ENCODE data around the gene PDE5A. TPM values are rescaled to one million over a fixed set of nuclear protein-coding genes. Genes with fewer than 3 reads are reported as not detected.

The PDE5A gene
- total RNA-seq, 1 experiment from 2014 or later = 8.2 TPM

DNA sequence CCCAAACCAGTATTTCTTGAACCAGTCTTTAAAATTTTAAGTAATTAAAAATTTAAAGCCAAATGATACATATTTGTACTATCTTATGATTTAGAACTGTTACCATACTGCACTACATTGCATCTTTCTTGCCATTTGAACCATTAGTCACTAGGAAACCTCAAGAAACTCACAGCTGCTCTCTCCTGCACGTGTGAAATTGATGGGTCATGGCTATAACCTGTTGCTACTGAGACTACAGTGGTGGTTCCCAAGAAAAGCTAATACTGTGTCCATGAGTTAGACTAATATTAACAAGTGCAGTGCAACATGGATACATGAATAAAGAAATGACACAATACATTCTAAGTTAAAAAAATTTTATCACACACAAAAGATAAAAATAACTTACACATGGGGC, 88.4 kb downstream of the PDE5A start:
- DNase-seq (ENCODE audit: low read depth, low spot score) = no peak

DNA sequence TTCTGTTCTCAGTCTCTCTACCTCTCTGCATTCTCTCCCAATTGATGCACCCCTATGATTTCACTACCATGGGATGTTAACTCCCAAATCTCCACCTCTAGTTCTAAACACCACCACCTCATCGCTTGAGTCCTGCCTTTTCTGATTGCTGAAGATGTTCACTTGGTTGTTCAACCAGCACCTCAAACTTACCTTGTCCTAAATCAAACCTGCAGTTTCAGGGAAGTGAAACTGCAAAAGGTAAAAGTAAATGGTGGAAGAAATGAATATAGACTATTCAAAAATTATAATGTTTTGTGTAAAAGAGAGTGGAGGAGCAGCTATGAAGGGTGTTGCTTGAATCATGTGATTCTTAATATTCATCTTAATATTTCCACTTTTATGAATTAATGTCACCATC, 91.0 kb downstream of the PDE5A start:
- in situ Hi-C loops (cut with HindIII; ENCODE audit: low pct_unique_long_range_greater_than_20kb, low sequenced_read_pairs) = no loop called here
- DNase-seq (ENCODE audit: low read depth, low spot score) = no peak

More for the DNA sequence above, 88.4 kb downstream of the PDE5A start:
- in situ Hi-C loops (cut with HindIII; ENCODE audit: low pct_unique_long_range_greater_than_20kb, low sequenced_read_pairs) = no loop called here

DNA sequence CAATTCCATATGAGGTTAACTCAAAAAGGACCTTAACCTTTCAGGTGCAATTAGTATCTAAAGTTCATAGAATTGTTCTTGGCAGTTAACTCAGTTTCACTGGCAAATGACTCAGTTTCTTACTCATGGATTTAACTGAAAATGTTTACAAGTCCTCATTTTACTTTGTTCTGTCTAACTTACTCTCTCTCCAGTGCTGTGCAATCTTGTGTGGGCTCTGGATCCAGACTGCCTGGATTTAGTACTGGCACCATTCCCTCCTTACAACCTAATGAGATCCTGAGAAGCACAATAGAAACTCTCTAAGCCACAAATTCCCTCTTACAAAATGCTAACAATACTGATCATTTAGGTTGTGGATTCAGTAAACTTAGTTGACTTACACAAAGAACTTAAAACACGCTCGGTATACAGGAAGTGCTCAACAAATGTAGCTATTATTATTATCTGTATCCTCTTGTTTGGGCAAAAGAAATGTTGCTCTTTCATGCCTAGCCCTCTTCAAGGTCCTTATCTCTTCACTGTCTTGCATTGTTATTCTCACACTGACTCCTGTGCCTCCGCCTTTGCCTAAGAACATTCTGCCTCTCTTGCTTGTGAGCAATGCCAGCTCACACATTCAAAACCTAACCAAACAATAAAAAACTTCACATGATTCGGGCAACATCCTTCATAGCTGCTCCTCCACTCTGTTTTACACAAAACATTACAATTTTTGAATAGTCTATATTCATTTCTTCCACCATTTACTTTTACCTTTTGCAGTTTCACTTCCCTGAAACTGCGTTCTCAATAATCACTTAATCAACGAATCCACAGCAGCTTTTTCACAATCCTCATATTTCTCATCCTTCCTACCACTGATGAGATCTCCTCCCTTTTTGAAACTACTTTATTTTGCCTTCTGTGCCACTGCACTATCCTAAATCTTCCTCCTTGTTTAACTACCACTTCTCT, 91.8 kb downstream of the PDE5A start:
- no peak for DNase-seq (ENCODE audit: low read depth, low spot score)
- in situ Hi-C loops (cut with HindIII; ENCODE audit: low pct_unique_long_range_greater_than_20kb, low sequenced_read_pairs) = no loop called here

DNA sequence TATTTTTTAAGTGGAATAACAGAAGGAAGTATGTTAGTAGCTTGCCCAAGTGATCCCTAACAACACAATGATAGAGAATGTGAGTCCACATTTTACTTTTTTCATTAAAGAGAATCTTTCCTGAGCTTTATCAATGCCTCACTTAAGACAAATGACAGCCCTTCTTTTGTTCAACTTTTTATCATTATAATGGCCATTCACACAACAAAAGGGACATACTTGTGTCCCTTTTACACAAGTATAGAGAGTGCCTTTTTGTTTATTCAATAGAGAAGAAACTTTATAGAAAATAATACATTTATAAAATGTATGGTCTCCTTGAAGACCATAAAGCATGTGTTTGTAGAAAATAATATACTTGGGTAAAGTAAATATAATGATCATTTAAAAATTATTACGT, 96.3 kb downstream of the PDE5A start:
- in situ Hi-C loops (cut with HindIII; ENCODE audit: low pct_unique_long_range_greater_than_20kb, low sequenced_read_pairs) = no loop called here
- DNase-seq (ENCODE audit: low read depth, low spot score) = no peak

DNA sequence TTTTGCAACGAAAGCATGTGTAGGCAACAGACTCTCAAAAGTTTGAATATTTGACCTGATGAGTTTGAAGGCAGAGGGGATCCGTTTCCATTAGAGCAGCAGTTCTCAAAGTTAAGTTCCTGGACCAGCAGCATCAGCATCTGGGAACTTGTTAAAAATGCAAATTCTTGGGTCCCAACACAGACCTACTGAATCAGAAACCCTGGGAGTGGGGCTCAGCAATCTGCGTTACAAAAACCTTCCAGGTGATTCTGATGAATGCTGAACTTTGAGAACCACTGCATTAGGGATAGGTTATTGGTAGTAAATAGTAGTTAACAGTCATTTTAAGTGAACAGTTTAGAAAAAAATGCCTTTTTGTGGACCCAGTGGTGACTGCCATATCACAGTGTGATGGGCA, 98.8 kb downstream of the PDE5A start:
- in situ Hi-C loops (cut with HindIII; ENCODE audit: low pct_unique_long_range_greater_than_20kb, low sequenced_read_pairs) = no loop called here

DNA sequence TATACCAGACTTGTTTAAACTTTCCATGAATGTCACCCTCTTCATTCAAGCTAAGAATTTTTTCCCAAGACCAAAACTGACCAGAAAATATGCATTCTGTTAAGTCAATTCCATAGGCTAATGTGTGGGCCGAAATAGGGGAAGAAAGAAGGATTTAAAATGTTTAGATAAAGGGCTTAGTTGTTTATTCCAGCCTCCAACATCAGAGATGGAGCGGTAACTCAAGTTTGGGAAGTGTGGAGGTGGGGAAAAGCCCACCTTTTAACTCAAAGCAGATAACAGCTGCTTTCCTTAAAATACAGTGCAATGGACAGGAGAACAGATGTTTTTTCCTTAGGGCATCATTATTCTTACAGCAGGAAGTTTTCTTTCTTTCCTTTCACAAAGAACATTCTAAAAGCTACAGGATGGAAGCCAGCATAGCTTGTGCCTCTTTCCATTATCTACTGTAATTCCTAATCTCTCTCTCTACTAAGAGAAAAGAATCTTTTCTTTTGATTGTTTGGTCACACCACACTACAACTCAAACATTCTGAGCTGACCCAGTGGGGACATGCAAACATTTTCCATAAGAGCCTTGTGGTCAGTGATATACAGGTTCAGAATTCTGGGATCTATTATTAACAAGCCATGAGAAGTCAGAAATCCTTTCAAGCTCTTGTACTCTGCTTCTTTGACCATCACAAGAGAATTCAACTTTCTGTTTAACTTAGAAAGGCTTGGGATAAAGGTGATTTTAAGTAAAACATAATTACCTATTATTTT, 101.6 kb downstream of the PDE5A start:
- in situ Hi-C loops (cut with HindIII; ENCODE audit: low pct_unique_long_range_greater_than_20kb, low sequenced_read_pairs) = no loop called here
- no peak for DNase-seq (ENCODE audit: low read depth, low spot score)

More for the DNA sequence above, 98.8 kb downstream of the PDE5A start:
- no peak for DNase-seq (ENCODE audit: low read depth, low spot score)

DNA sequence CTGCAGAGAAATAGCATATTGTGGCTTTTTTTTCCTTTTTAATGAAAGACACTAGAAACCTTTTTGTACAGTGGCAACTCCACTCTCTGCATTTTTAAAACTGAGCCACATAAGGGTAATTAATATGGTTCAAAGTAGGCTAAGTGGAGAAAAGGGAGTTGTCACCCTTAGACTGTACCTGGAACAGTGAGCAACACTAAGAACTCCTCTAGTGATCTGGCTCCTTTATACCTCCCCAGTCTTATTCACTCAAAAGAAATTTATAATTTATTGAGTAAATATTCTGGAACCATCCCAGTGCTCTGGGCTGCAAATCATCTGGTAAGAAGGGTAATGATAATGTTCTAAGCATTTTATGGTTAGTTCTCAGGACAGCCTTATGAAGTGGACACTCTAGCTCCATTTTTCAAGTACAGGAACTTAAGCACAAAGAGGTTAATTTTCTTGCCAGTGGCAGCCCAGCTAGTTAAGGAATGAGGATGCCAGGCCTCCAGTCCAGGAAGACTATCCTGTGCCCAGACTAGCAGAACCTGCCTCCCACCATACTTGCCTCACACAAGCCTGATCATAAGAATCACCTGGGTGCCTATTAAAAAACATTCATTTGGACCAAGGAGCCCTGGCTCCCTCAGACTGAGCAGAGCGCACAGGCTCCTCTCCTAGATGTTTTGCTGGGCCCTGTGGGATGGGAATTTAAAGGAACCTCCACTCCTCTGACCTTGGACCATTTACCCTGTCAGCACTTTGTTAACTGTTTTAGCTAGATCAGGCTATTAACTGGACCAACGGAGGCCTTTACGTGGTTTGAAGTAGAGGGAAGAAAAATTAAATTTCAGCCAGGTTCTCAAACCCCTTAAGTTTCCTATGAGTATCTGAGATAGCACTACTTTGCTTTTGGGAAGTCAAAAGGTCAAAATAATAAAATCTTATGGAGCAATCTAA, 102.6 kb downstream of the PDE5A start:
- no peak for DNase-seq (ENCODE audit: low read depth, low spot score)
- in situ Hi-C loops (cut with HindIII; ENCODE audit: low pct_unique_long_range_greater_than_20kb, low sequenced_read_pairs) = no loop called here

DNA sequence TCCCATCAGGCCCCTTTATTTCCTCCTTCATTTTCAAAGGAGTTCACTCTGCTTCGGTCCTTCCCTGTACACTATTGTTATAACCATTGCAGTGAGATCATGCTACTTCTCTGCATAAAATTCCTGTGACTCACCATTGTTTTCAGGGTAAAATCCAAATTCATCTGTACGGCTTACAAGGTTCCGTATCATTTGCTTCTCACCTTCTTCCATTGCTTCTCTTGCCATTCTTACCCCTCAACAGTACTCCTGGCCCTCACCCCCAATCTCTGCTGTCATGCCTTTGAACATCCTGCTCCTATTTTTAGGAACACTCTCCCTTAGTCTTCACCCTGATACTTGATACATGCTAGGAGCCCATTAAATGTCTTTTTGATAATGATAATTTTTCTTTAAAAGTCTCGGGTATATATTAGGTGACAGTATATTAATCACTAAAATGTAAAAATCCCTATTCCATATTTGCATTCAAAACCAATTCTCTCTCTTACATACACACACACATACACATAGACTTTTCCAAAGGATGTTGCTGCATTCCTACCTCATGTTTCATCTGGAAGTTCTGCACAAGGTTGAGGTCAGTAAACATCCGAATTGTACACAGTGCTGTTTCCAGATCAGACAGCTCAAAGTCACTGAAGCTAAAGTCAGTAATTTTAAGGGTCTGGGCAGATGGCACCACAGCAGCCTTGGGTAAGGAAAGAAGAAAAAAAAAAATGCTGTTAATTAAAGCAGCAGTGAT, 103.4 kb downstream of the PDE5A start:
- in situ Hi-C loops (cut with HindIII; ENCODE audit: low pct_unique_long_range_greater_than_20kb, low sequenced_read_pairs) = no loop called here
- no peak for DNase-seq (ENCODE audit: low read depth, low spot score)

DNA sequence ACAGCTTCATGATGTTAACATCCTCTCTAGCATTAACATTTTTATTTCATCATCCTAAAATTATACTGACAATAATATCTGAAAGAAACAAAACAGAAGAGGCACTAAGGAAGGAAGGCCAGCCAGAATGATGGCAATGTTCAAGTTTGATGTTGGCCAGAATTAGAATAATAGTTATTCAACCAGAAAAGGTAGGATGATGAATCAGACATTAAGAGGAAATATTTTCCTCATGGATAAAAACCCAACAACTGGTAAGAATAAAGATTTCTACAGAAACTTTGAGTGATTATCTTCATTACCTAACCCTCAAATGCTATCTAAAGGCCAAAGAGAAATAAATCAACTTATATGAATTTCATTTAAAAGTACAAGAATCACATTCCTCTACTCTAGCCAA, 105.2 kb downstream of the PDE5A start:
- DNase-seq (ENCODE audit: low read depth, low spot score) = no peak
- in situ Hi-C loops (cut with HindIII; ENCODE audit: low pct_unique_long_range_greater_than_20kb, low sequenced_read_pairs) = no loop called here

DNA sequence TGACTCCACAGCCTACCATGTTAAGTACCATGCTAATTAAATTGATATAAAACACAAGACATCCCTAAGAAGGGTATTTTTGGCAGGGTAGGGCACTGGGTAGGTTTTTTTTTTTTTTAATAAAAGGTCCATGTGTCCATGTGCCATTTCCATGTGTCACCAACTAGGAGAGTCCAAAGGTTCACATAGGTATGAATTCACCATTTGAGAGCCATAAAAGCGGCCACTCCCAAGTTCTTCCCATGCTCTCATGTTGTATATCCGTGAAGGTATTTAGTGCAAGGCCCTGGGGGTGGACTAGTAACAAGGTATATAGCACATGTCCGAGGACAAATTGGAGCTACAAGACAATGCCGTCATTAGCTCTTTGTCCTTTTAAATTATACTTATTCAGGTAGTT, 107.3 kb downstream of the PDE5A start:
- in situ Hi-C loops (cut with HindIII; ENCODE audit: low pct_unique_long_range_greater_than_20kb, low sequenced_read_pairs) = no loop called here
- DNase-seq (ENCODE audit: low read depth, low spot score) = no peak

DNA sequence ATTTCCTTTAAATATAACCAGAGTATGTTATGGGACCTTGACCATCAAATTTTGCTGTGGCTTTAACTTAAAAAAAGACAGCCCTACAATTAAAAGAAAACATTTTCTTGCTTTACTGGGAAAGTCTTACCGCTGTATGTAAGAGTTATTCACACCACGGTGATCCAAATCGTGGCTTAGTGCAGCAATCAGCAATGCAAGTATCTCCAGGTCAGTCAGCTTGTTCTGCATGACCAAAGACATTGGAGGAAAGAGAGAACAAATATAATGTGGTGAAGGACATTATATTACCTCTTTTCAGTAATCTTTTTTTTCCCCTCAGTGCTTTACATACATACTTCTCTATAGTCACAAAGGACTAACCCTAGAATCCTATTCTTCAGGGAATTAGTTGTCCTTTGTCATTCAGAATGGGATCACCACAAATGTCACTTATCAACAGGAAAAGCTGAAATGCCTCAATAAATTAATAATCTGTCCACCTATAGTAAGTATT, 109.6 kb downstream of the PDE5A start:
- in situ Hi-C loops (cut with HindIII; ENCODE audit: low pct_unique_long_range_greater_than_20kb, low sequenced_read_pairs) = no loop called here
- no peak for DNase-seq (ENCODE audit: low read depth, low spot score)

DNA sequence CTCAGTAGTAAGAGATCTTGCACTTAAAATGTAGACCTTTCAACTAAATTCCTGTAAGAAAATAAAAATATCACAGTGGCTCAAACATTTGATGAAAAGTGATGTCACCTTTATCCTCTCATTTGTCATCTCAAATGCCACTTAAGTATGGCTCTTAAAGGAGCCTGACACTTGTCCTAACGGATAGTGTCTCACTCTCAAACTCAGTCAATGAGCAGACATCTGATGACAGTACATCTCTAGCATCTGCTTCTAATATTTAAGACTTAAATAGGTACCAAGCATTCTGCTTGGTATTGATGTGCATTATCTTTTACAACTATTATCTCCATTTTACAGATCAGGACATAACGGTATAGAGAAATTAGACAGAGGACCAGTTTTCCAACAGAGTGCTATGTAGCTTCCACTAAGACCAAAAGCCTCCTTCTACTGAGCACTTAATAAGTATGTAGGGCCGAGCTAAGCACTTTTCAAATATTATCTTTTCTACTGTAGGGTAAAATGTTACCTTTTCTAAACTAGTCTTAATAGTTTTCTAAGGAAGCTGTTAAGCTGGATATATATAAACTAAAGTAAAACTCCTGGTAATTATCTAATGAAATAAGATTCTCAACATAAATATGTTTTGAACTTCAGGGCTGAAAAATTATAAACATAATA, 110.2 kb downstream of the PDE5A start:
- DNase-seq (ENCODE audit: low read depth, low spot score) = no peak
- in situ Hi-C loops (cut with HindIII; ENCODE audit: low pct_unique_long_range_greater_than_20kb, low sequenced_read_pairs) = no loop called here

DNA sequence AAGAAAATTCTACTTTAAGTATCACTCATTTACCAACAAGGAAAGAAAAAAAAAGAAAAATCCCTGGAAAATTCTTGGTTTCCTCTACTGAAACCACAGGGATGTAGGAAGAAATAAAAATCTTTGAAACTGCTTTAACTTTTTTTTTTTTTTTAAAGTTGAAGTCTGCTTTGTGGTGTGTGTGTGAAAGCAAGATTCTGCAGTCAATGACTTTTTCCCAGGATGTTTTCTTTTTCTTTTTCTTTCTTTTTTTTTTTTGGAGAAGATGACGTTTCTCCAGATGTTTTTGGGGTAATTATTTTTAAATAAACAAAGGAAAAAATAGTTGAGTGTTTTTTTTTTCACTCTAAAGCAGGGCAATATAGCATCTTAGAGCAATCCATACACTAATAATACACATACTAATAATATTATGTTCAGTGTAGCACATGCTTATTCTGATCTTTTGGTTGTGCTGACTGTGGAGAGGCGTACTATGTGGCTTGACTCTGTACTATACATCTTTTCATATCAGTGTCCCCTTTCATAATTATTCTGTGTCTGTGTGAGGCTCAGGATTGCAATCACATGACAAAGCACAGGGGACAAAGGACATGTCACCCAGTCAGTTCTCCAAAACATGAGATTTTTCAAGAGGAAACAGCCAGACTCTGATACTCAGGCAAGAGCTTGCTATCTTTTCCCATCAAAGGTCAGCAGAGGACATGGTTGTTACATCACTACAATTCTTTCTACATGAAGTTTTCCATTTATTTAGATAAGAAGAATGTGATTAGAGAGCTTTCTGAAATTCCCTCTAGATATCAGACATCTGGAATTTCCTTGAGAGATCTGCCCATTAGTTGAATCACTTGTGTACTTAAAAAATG, 111.0 kb downstream of the PDE5A start:
- no peak for DNase-seq (ENCODE audit: low read depth, low spot score)
- in situ Hi-C loops (cut with HindIII; ENCODE audit: low pct_unique_long_range_greater_than_20kb, low sequenced_read_pairs) = no loop called here

DNA sequence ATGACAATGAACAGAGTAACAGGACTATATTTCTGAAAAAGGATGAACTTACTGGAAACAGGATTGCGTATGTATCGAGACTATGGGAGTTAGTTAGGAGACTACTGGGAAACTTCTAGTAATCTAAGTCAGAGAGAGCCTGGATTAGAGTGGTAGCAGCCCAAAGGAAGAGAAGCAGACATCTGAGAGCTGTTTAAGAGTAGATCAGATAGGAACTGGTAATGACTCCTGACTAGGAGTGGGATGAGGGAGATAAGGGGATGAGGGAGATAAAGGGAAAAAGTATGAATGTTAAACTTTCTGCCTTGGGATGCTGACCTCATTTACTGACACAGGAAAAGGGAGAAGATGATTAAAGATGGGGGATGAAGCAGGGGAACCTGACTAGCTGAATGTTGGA, 116.2 kb downstream of the PDE5A start:
- in situ Hi-C loops (cut with HindIII; ENCODE audit: low pct_unique_long_range_greater_than_20kb, low sequenced_read_pairs) = no loop called here
- no peak for DNase-seq (ENCODE audit: low read depth, low spot score)

DNA sequence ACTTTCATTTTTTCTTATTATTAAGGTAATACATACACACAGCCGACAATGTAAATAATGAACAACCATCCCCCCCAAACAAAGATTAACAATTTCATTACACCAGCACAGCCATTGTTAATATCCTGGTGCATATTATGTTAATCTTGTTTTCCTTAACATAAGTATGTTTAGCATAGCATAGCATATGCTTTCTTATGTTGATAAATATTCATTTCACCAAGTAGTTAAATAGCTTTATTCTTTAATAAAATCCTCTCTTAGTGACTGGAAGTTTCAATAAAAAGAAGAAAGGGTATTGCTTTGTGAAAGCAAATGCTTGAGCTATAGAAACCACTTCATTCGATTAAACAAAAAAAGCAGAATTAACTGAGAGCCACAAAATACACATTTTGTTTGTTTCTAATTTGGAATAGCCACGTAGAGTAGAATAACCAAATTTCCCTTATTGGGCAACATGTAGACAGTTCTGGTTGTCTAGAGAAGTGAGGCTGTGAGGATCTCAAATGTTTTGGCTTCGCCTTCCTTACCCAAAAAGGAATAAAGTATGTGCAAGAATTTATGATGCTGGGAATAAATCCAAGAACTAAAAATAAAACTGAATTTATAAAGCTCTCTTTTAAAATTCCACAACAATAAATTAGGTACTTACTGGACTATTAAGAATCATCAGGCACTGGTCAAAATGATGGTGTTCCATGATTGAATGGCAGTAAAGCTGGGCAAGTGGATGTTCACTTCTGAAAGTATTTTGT, 118.0 kb downstream of the PDE5A start:
- no peak for DNase-seq (ENCODE audit: low read depth, low spot score)
- in situ Hi-C loops (cut with HindIII; ENCODE audit: low pct_unique_long_range_greater_than_20kb, low sequenced_read_pairs) = no loop called here

Data from SK-MEL-5 (cell line).